ENCODE data around the gene ZNF821. TPM values are rescaled to one million over a fixed set of nuclear protein-coding genes. Genes with fewer than 3 reads are reported as not detected.

Gene ZNF821
- total and polyA plus RNA-seq, 7 donors, result 0.87 to 6.1 (median 3.9) TPM

DNA sequence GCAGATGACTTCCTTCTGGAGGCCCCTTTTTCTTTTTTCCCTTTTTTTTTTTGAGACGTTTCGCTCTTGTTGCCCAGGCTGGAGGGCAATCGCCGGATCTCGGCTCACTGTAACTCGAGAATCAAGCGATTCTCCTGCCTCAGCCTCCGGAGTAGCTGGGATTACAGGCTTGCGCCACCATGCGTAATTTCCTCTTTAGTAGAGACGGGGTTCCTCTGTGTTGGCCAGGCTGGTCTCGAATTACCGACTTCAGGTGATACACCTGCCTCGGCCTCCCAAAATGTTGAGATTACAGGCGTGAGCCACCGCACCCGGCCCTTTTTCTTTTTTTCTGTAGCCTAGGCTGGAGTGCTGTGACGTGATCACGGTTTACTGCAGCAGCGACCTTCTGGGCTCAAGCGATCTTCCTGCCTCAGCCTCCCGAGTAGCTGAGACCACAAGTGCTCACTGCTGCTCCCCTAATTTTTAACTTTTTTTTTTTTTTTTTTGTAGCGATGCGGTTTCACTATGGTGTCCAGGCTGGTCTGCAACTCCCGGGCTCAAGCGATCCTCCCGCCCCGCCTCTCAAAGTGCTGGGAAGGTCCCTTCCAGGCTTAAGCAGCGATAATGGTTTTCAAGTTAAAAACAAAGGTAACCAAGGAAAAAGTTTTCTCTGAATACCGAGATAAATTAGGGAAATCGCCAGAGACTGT, 10.4 kb upstream of the ZNF821 start:
- TF ChIP-seq, protein P1, sequence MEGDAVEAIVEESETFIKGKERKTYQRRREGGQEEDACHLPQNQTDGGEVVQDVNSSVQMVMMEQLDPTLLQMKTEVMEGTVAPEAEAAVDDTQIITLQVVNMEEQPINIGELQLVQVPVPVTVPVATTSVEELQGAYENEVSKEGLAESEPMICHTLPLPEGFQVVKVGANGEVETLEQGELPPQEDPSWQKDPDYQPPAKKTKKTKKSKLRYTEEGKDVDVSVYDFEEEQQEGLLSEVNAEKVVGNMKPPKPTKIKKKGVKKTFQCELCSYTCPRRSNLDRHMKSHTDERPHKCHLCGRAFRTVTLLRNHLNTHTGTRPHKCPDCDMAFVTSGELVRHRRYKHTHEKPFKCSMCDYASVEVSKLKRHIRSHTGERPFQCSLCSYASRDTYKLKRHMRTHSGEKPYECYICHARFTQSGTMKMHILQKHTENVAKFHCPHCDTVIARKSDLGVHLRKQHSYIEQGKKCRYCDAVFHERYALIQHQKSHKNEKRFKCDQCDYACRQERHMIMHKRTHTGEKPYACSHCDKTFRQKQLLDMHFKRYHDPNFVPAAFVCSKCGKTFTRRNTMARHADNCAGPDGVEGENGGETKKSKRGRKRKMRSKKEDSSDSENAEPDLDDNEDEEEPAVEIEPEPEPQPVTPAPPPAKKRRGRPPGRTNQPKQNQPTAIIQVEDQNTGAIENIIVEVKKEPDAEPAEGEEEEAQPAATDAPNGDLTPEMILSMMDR (IDR thresholded peaks at IDR 0.05), result no peak
- Histone ChIP-seq H3K9me3 (no peaks in the 10 kb centered on the region), H3K36me3 (ENCODE audit: insufficient read depth in 1 of 2, low read depth in 1 of 2) (no peaks in the 10 kb centered on the region), H3K27ac (peak overlapping the region; percentile 91), H3K27me3 (ENCODE audit: insufficient read depth in 3 of 3, low read length in 2 of 3) (no peaks in the 10 kb centered on the region), H3K4me1 (peaks cover 20% of the 10 kb centered on the region), H3K4me3 (peak overlapping the region; percentile 81)
- intact Hi-C loops (cut with DNase I), result no loop called here
- ATAC-seq (peak; percentile 6 to 37 (median 21)), DNase-seq (peak in 1 of 2 donors; percentile 29)
- 0 to 1% (median 0%) methylated on average over 30 to 31 of the region's 31 CpGs for WGBS, 3 donors

DNA sequence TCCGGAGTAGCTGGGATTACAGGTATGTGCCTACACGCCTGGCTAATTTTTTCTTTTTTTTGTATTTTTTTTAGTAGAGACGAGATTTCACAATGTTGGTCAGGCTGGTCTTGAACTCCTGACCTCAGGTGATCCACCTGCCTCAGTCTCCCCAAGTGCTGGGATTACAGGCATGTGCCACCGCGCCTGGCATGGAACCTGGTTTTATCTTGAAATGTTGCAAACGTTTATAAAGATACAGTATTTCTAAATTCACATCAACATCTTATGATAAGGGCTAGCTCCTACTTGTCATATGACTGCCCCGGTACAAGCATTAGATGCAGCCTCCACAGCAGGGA, 9.9 kb upstream of the ZNF821 start:
- TF ChIP-seq, protein P1 (IDR thresholded peaks at IDR 0.05), result no peak
- DNase-seq (no peak), ATAC-seq (no peak)
- WGBS, 3 donors, result 46 to 53% (median 46%) methylated on average over 7 of the region's 7 CpGs
- H3K4me1 ChIP-seq, result peaks cover 18% of the 10 kb centered on the region
- peak overlapping the region; percentile 81 for H3K4me3 ChIP-seq
- no peaks in the 10 kb centered on the region for H3K9me3 ChIP-seq
- H3K27ac ChIP-seq, result peak overlapping the region; percentile 91
- no peaks in the 10 kb centered on the region for H3K36me3 ChIP-seq (ENCODE audit: insufficient read depth in 1 of 2, low read depth in 1 of 2)
- no peaks in the 10 kb centered on the region for H3K27me3 ChIP-seq (ENCODE audit: insufficient read depth in 3 of 3, low read length in 2 of 3)
- intact Hi-C loops (cut with DNase I), result no loop called here

DNA sequence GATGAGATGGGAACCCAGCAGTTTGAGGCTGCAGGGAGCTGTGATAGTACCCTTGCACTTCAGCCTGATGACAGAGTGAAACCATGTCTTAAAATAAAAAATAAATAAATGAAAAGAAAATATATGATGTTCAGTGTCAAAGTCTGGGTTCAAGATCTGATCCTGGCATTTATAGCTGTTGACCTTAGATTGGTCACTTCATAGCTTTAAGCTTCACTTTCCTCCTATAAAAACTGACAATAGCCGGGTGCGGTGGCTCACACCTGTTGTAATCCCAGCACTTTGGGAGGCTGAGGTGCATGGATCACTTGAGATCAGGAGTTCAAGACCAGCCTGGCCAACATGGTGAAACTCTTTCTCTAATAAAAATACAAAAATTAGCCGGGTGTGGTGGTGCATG, 5.2 kb upstream of the ZNF821 start:
- DNase-seq (no peak), ATAC-seq (no peak)
- TF ChIP-seq, protein P1 (IDR thresholded peaks at IDR 0.05), result no peak
- no peaks in the 10 kb centered on the region for H3K9me3 ChIP-seq
- H3K4me3 ChIP-seq, result no peak overlapping the region
- H3K27me3 ChIP-seq (ENCODE audit: insufficient read depth in 3 of 3, low read length in 2 of 3), result no peaks in the 10 kb centered on the region
- peaks cover 4% of the 10 kb centered on the region for H3K4me1 ChIP-seq
- intact Hi-C loops (cut with DNase I), result loop anchor here in 1 of 2 donors (10.0 kb wide), 1 partner anchor 76 kb away; no protein-coding TSS in a partner anchor
- WGBS, 3 donors, result 92 to 95% (median 95%) methylated on average over 3 of the region's 3 CpGs
- no peaks in the 10 kb centered on the region for H3K36me3 ChIP-seq (ENCODE audit: insufficient read depth in 1 of 2, low read depth in 1 of 2)
- H3K27ac ChIP-seq, result no peak overlapping the region

DNA sequence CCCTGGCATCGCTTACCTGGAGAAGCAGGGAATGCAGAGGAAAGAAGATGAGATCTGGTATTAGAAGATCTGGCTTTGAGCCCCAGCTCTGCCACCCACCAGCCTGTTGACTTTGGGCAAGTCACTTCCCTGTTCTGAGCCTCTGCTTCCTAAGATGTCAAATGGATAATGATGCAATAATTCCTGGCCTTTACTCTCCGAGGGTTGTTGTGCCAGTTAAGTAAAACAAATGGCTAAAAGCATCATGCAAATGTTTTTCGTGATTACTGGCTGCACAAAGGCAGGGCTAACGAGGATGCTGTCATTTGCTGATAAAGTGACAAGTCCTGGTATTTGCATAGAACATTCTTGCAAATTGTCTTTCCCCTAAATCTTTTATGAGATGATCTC, 1.3 kb upstream of the ZNF821 start:
- Histone ChIP-seq H3K27ac (no peak overlapping the region), H3K9me3 (no peaks in the 10 kb centered on the region), H3K36me3 (ENCODE audit: insufficient read depth in 1 of 2, low read depth in 1 of 2) (peaks cover 0 to 14% of the 10 kb centered on the region in 2 donors), H3K4me1 (no peaks in the 10 kb centered on the region), H3K27me3 (ENCODE audit: insufficient read depth in 3 of 3, low read length in 2 of 3) (no peaks in the 10 kb centered on the region), H3K4me3 (no peak overlapping the region)
- intact Hi-C loops (cut with DNase I), result loop anchor here in 1 of 2 donors (10.0 kb wide), 1 partner anchor 80 kb away; no protein-coding TSS in a partner anchor
- TF ChIP-seq, protein P1 (IDR thresholded peaks at IDR 0.05), result no peak
- DNase-seq, result no peak
- 62 to 66% (median 64%) methylated on average over 4 of the region's 4 CpGs for WGBS, 3 donors
- ATAC-seq, result no peak
